HepG2 (cell line): ENCODE results near the gene MTRFR. TPM values are rescaled to one million over a fixed set of nuclear protein-coding genes. Genes with fewer than 3 reads are reported as not detected.

Experiments used
- AGO2 ChIP-seq: fragments of 200-400 bp; formaldehyde crosslinking; optimal IDR thresholded peaks from 2 replicates; pipeline ENCODE3; 2017; ENCODE audit warnings: mild to moderate bottlenecking, low read depth, low read length, moderate library complexity
- CBX5 ChIP-seq: sonication (generic); formaldehyde crosslinking; IDR thresholded peaks from 2 replicates; pipeline ENCODE4 v1.4.0; 2020; ENCODE audit warnings: missing genetic modification reagents, borderline replicate concordance
- DMTF1 ChIP-seq: sonication (generic); formaldehyde crosslinking; IDR thresholded peaks from 2 replicates; pipeline ENCODE4 v1.4.0; 2020; ENCODE audit warnings: mild to moderate bottlenecking, missing genetic modification reagents
- ELK4 ChIP-seq: sonication (generic); formaldehyde crosslinking; IDR thresholded peaks from 2 replicates; pipeline ENCODE4 v1.9.0; 2021; ENCODE audit warnings: missing genetic modification reagents, borderline replicate concordance
- KDM3A ChIP-seq: IDR thresholded peaks from 2 replicates; pipeline ENCODE4 v1.6.1; 2018; ENCODE audit warnings: low read depth, missing compliant biosample characterization
- MLXIP ChIP-seq: sonication (generic); formaldehyde crosslinking; IDR thresholded peaks from 2 replicates; pipeline ENCODE4 v1.9.0; 2021; ENCODE audit warnings: missing genetic modification reagents, borderline replicate concordance
- NR1H2 ChIP-seq: sonication (generic); formaldehyde crosslinking; IDR thresholded peaks from 2 replicates; pipeline ENCODE4 v1.8.1; 2022; ENCODE audit warnings: low read depth, missing genetic modification reagents, borderline replicate concordance
- PRDM15 ChIP-seq: sonication (generic); formaldehyde crosslinking; IDR thresholded peaks from 2 replicates; pipeline ENCODE4 v1.4.0; 2020; ENCODE audit warnings: missing genetic modification reagents
- REXO4 ChIP-seq: sonication (generic); formaldehyde crosslinking; IDR thresholded peaks from 2 replicates; pipeline ENCODE4 v1.8.0; 2022; ENCODE audit warnings: missing genetic modification reagents, mild to moderate bottlenecking, borderline replicate concordance
- TBX3 ChIP-seq: fragments of 450-650 bp; IDR thresholded peaks from 2 replicates; pipeline ENCODE4 v1.6.1; 2017; ENCODE audit warnings: antibody characterized with exemption, mild to moderate bottlenecking, inconsistent platforms, borderline replicate concordance
- TGIF2 ChIP-seq: IDR thresholded peaks from 2 replicates; pipeline ENCODE4 v1.6.1; 2016; ENCODE audit warnings: control low read depth, missing compliant biosample characterization
- ZFP1 ChIP-seq: IDR thresholded peaks from 2 replicates; pipeline ENCODE4 v1.6.1; 2016
- ZFP41 ChIP-seq: sonication (generic); formaldehyde crosslinking; IDR thresholded peaks from 2 replicates; pipeline ENCODE4 v1.4.0; 2020; ENCODE audit warnings: mild to moderate bottlenecking, missing genetic modification reagents, borderline replicate concordance
- ZNF570 ChIP-seq: sonication (generic); formaldehyde crosslinking; IDR thresholded peaks from 2 replicates; pipeline ENCODE4 v1.4.0; 2020; ENCODE audit warnings: mild to moderate bottlenecking, missing genetic modification reagents, borderline replicate concordance
- ZNF644 ChIP-seq: IDR thresholded peaks from 2 replicates; pipeline ENCODE4 v1.6.1; 2016; ENCODE audit warnings: low read depth
- ZNF691 ChIP-seq: sonication (generic); formaldehyde crosslinking; IDR thresholded peaks from 2 replicates; pipeline ENCODE4 v1.4.0; 2020; ENCODE audit warnings: missing genetic modification reagents, low read depth, mild to moderate bottlenecking, borderline replicate concordance
- ZSCAN9 ChIP-seq: IDR thresholded peaks from 2 replicates; pipeline ENCODE4 v1.6.1; 2016; ENCODE audit warnings: borderline replicate concordance
- polyA plus RNA-seq, 8 experiments: library from polyadenylated mRNA; depleted of rRNA in 3 of 8; stranded (reverse) in 7 of 8; unstranded in 1 of 8; fragments of >200 nt; fragmentation: Illumina TruSeq in 4 of 8; extraction: Trizol in 4 of 8; gene quantifications; 2 replicates each; pipeline versions ENCODE4 v1.2.1 to v1.2.3, GENCODE V29; 2011 to 2016; ENCODE audit warnings: low read depth in 4 of 8, missing spikeins in 1 of 8, mixed read lengths in 1 of 8; ENCODE audit not compliant: insufficient read depth in 1 of 8
- total RNA-seq, 5 experiments: library from RNA; depleted of rRNA; stranded (reverse); fragments of >200 nt; fragmentation: Illumina TruSeq; extraction: Trizol; gene quantifications; 2 replicates each; pipeline ENCODE4 v1.2.3, GENCODE V29; 2016; ENCODE audit warnings: low read depth in 1 of 5

Gene MTRFR
- total and polyA plus RNA-seq, 2 of the 13 experiments (the other 11 are each of a cell fraction or from before 2014, with no cell fraction given): 7.1 to 9.9 TPM

GRCh38 chr12:123232807-123233504 is at the start of gene MTRFR, which contains the start of gene MPHOSPH9 (continued):
- TF ChIP-seq PRDM15 (CRISPR knock-in tag): no peak
- TF ChIP-seq REXO4: no peak
- peak; percentile 80; the same call in 1 of the 2 replicates for TF ChIP-seq KDM3A (CRISPR knock-in tag)
- peak; percentile 51; the same call in 1 of the 2 replicates for TF ChIP-seq ZFP1 (CRISPR knock-in tag)
- peak; percentile 94 for TF ChIP-seq AGO2
- no peak for TF ChIP-seq NR1H2 (CRISPR knock-in tag)
- 0 out of 2 replicates have a peak, but pooled peaks have one; percentile 1 for TF ChIP-seq DMTF1 (CRISPR knock-in tag)
- no peak; the same call in 1 of the 2 replicates for TF ChIP-seq ELK4 (CRISPR knock-in tag)
- no peak for TF ChIP-seq TBX3
- TF ChIP-seq ZNF570: no peak
- TF ChIP-seq CBX5 (CRISPR knock-in tag): 0 out of 2 replicates have a peak, but pooled peaks have one; percentile 65
- no peak for TF ChIP-seq MLXIP (CRISPR knock-in tag)
- TF ChIP-seq TGIF2 (CRISPR knock-in tag): 0 out of 2 replicates have a peak, but pooled peaks have one; percentile 44
- TF ChIP-seq ZNF691 (CRISPR knock-in tag): no peak
- TF ChIP-seq ZNF644 (CRISPR knock-in tag): no peak
- peak; percentile 39 for TF ChIP-seq ZSCAN9 (CRISPR knock-in tag)
- TF ChIP-seq ZFP41 (CRISPR knock-in tag): peak; percentile 91; the same call in 1 of the 2 replicates
